Hepatocyte (in vitro differentiated cells): ENCODE data around the gene SOCS2.

ENCODE experiments used
- EZH2 ChIP-seq: fragments of 200-600 bp; sonication (generic); IDR thresholded peaks from 2 replicates; pipeline ENCODE4 v1.6.1; 2016; ENCODE audit warnings: antibody characterized with exemption, mild to moderate bottlenecking, borderline replicate concordance
- EZH2phosphoT487 ChIP-seq: fragments of 200-600 bp; sonication (generic); IDR thresholded peaks from one replicate; pipeline ENCODE4 v1.6.1; 2018; ENCODE audit warnings: antibody characterized with exemption, mild to moderate bottlenecking, low read depth, moderate library complexity; ENCODE audit not compliant: unreplicated experiment, severe bottlenecking
- TF ChIP-seq, protein P1 (sequence below): fragments of 200-600 bp; sonication (generic); IDR thresholded peaks from 2 replicates; pipeline ENCODE4 v1.5.1; 2016; ENCODE audit warnings: antibody characterized with exemption, mild to moderate bottlenecking; ENCODE audit not compliant: poor library complexity

DNA sequence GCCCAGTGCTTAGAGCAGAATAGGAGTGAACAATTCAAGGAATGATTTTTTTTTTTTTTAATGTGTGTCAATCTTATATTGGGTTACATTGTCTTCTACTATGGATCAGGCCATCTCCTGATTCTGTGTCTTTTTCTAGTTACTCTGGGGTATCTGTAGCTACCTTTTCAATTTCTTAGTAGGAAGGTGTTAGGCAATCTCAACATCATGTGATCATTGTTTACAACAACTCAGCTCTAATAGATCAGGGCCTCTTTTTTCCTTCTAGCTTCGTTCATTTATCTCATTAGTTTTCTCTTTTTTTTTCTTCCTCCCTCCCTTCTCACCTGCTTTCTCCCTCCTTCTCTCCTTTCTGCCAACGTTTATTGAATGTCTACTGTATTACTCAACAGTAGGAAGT is 8.9 kb downstream of the SOCS2 start:
- TF ChIP-seq, protein P1, sequence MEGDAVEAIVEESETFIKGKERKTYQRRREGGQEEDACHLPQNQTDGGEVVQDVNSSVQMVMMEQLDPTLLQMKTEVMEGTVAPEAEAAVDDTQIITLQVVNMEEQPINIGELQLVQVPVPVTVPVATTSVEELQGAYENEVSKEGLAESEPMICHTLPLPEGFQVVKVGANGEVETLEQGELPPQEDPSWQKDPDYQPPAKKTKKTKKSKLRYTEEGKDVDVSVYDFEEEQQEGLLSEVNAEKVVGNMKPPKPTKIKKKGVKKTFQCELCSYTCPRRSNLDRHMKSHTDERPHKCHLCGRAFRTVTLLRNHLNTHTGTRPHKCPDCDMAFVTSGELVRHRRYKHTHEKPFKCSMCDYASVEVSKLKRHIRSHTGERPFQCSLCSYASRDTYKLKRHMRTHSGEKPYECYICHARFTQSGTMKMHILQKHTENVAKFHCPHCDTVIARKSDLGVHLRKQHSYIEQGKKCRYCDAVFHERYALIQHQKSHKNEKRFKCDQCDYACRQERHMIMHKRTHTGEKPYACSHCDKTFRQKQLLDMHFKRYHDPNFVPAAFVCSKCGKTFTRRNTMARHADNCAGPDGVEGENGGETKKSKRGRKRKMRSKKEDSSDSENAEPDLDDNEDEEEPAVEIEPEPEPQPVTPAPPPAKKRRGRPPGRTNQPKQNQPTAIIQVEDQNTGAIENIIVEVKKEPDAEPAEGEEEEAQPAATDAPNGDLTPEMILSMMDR, result no peak
- TF ChIP-seq EZH2phosphoT487, result no peak
- no peak for TF ChIP-seq EZH2
